Measurements from ENCODE around the gene SH3TC1.

SH3TC1 gene

DNA sequence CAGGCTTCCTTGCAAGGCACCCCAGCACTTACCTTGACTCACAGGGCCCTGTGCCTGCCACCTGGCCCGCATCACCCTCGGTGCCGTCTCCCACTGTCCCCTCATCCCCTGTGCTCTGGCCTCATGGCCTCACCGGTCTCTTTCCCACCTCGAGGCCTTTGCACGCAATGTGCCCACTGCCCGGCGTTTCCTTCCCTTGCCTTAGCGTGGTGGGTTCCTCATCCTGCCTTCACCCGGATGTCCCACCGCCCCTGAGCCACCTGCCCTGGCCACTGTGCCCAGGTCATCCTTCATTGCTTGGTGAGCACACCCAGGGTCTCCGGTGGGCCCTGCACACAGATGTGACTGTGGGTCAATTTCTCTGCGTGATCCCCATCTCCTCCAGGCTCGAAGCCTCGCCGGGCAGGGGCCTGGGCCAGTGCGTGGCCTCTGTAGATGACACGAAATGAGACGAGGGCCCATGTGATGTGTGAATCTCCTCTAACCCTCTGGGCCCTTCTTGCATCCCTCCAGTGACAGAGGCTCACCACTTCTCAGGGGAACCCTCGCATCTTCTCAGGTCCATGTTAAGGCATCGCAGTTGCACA is 75.1 kb downstream of the SH3TC1 start:
- H3K4me1 ChIP-seq (ENCODE audit: control insufficient read depth, insufficient read depth, low read length, poor library complexity, severe bottlenecking), result peaks cover 45% of the 10 kb centered on the region
- H3K4me3 ChIP-seq (ENCODE audit: extremely low read depth, insufficient read depth, low read length, poor library complexity, severe bottlenecking), result no peak overlapping the region
- no peaks in the 10 kb centered on the region for H3K9me3 ChIP-seq (ENCODE audit: control insufficient read depth, low read length)
- WGBS, 2 experiments (ENCODE audit: insufficient coverage in 2 of 2), result 95 to 96% methylated on average over 19 to 21 of the region's 21 CpGs
- peak overlapping the region; percentile 37 for H3K27ac ChIP-seq (ENCODE audit: low read depth, low read length, severe bottlenecking)
- H3K36me3 ChIP-seq (ENCODE audit: control insufficient read depth, insufficient read depth, low read length), result no peaks in the 10 kb centered on the region

GRCh38 chr4:8274765-8275547 is 75.9 kb downstream of the SH3TC1 start:
- 79 to 80% methylated on average over 17 to 18 of the region's 19 CpGs for WGBS, 2 experiments (ENCODE audit: insufficient coverage in 2 of 2)
- no peaks in the 10 kb centered on the region for H3K9me3 ChIP-seq (ENCODE audit: control insufficient read depth, low read length)
- H3K4me3 ChIP-seq (ENCODE audit: extremely low read depth, insufficient read depth, low read length, poor library complexity, severe bottlenecking), result no peak overlapping the region
- peaks cover 48% of the 10 kb centered on the region for H3K4me1 ChIP-seq (ENCODE audit: control insufficient read depth, insufficient read depth, low read length, poor library complexity, severe bottlenecking)
- no peaks in the 10 kb centered on the region for H3K36me3 ChIP-seq (ENCODE audit: control insufficient read depth, insufficient read depth, low read length)
- peak overlapping the region; percentile 37 for H3K27ac ChIP-seq (ENCODE audit: low read depth, low read length, severe bottlenecking)

GRCh38 chr4:8275548-8275910 is 76.4 kb downstream of the SH3TC1 start:
- no peak overlapping the region for H3K4me3 ChIP-seq (ENCODE audit: extremely low read depth, insufficient read depth, low read length, poor library complexity, severe bottlenecking)
- no peak overlapping the region for H3K27ac ChIP-seq (ENCODE audit: low read depth, low read length, severe bottlenecking)
- H3K9me3 ChIP-seq (ENCODE audit: control insufficient read depth, low read length), result no peaks in the 10 kb centered on the region
- 89 to 90% methylated on average over 3 of the region's 4 CpGs for WGBS, 2 experiments (ENCODE audit: insufficient coverage in 2 of 2)
- no peaks in the 10 kb centered on the region for H3K36me3 ChIP-seq (ENCODE audit: control insufficient read depth, insufficient read depth, low read length)
- peaks cover 48% of the 10 kb centered on the region for H3K4me1 ChIP-seq (ENCODE audit: control insufficient read depth, insufficient read depth, low read length, poor library complexity, severe bottlenecking)

GRCh38 chr4:8276358-8277240 is 77.5 kb downstream of the SH3TC1 start:
- Histone ChIP-seq H3K27ac (ENCODE audit: low read depth, low read length, severe bottlenecking) (no peak overlapping the region), H3K4me1 (ENCODE audit: control insufficient read depth, insufficient read depth, low read length, poor library complexity, severe bottlenecking) (peaks cover 48% of the 10 kb centered on the region), H3K9me3 (ENCODE audit: control insufficient read depth, low read length) (no peaks in the 10 kb centered on the region), H3K36me3 (ENCODE audit: control insufficient read depth, insufficient read depth, low read length) (no peaks in the 10 kb centered on the region), H3K4me3 (ENCODE audit: extremely low read depth, insufficient read depth, low read length, poor library complexity, severe bottlenecking) (no peak overlapping the region)
- 77 to 80% methylated on average over 22 to 23 of the region's 24 CpGs for WGBS, 2 experiments (ENCODE audit: insufficient coverage in 2 of 2)

GRCh38 chr4:8277356-8278008 is 78.4 kb downstream of the SH3TC1 start:
- Histone ChIP-seq H3K4me1 (ENCODE audit: control insufficient read depth, insufficient read depth, low read length, poor library complexity, severe bottlenecking) (peaks cover 45% of the 10 kb centered on the region), H3K27ac (ENCODE audit: low read depth, low read length, severe bottlenecking) (no peak overlapping the region), H3K36me3 (ENCODE audit: control insufficient read depth, insufficient read depth, low read length) (no peaks in the 10 kb centered on the region), H3K9me3 (ENCODE audit: control insufficient read depth, low read length) (no peaks in the 10 kb centered on the region), H3K4me3 (ENCODE audit: extremely low read depth, insufficient read depth, low read length, poor library complexity, severe bottlenecking) (no peak overlapping the region)
- WGBS, 2 experiments (ENCODE audit: insufficient coverage in 2 of 2), result 89% methylated on average over 11 of the region's 11 CpGs

DNA sequence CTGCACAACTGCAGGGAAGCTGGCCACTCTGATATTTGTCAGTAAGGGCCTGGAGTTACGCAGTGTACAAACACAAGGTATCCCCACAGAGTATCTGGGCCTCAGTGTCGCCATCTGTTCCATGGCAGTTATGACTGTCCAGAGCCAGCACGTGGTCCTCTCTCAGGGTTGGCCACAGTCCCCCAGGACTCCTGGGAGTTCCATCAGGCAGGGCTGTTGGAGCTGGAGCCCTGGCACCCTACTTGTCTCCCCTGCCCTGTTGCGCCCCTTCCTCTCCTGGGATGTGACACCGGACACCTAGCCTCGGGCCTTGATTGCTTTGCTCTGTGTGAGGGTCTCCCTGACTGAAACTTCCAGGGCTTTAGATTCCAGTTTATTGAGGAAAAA is 78.9 kb downstream of the SH3TC1 start:
- 87 to 95% methylated on average over 5 of the region's 6 CpGs for WGBS, 2 experiments (ENCODE audit: insufficient coverage in 2 of 2)
- Histone ChIP-seq H3K4me1 (ENCODE audit: control insufficient read depth, insufficient read depth, low read length, poor library complexity, severe bottlenecking) (peaks cover 41% of the 10 kb centered on the region), H3K36me3 (ENCODE audit: control insufficient read depth, insufficient read depth, low read length) (no peaks in the 10 kb centered on the region), H3K4me3 (ENCODE audit: extremely low read depth, insufficient read depth, low read length, poor library complexity, severe bottlenecking) (no peak overlapping the region), H3K27ac (ENCODE audit: low read depth, low read length, severe bottlenecking) (peak overlapping the region; percentile 45), H3K9me3 (ENCODE audit: control insufficient read depth, low read length) (no peaks in the 10 kb centered on the region)

GRCh38 chr4:8278421-8279287 is 79.6 kb downstream of the SH3TC1 start:
- H3K4me3 ChIP-seq (ENCODE audit: extremely low read depth, insufficient read depth, low read length, poor library complexity, severe bottlenecking), result no peak overlapping the region
- no peaks in the 10 kb centered on the region for H3K36me3 ChIP-seq (ENCODE audit: control insufficient read depth, insufficient read depth, low read length)
- H3K9me3 ChIP-seq (ENCODE audit: control insufficient read depth, low read length), result no peaks in the 10 kb centered on the region
- peaks cover 36% of the 10 kb centered on the region for H3K4me1 ChIP-seq (ENCODE audit: control insufficient read depth, insufficient read depth, low read length, poor library complexity, severe bottlenecking)
- WGBS, 2 experiments (ENCODE audit: insufficient coverage in 2 of 2), result 86 to 95% methylated on average over 4 to 5 of the region's 17 CpGs
- peak overlapping the region; percentile 45 for H3K27ac ChIP-seq (ENCODE audit: low read depth, low read length, severe bottlenecking)

DNA sequence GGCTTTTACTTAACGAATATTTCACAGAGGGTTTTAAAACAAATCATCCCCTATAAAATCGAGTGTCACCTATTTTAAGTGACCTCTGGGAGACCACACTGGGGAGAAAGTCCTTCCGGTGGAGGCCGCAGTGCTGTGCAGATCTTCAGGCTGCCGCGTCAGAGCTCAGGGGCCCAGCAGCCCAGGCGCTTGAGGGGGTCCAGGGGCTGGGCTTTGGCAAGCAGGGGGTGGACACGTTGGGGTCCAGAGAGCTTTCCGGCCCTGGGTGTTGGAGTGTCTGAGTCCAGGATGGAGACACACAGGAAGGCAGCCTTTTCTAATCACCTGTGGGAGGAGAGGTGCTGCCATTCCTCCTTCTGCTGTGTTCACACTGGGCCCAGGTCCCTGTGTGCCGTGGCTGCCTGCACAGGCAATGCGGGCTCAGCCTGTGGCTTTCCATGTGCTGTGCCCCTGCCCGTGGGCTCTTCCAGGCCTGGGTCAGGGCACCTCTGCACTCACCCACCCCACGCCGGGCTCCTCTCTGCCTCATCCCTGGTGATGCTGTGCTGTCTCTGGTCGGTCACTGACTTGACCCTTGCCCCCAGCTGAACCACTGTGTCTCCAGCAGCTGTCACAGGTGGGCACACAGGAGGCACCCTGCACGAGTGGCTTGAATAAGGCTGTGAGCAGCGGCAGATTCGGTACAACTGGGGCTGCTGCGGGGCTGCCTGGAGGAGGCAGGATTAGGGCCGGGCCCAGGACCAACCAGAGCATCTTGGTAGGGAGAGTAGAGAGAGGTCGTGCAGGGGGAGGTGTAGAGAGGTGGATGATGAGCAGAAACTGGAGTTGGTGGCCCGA is 80.4 kb downstream of the SH3TC1 start:
- Histone ChIP-seq H3K36me3 (ENCODE audit: control insufficient read depth, insufficient read depth, low read length) (no peaks in the 10 kb centered on the region), H3K9me3 (ENCODE audit: control insufficient read depth, low read length) (no peaks in the 10 kb centered on the region), H3K4me1 (ENCODE audit: control insufficient read depth, insufficient read depth, low read length, poor library complexity, severe bottlenecking) (peaks cover 36% of the 10 kb centered on the region), H3K27ac (ENCODE audit: low read depth, low read length, severe bottlenecking) (no peak overlapping the region), H3K4me3 (ENCODE audit: extremely low read depth, insufficient read depth, low read length, poor library complexity, severe bottlenecking) (no peak overlapping the region)
- WGBS, 2 experiments (ENCODE audit: insufficient coverage in 2 of 2), result 91 to 93% methylated on average over 14 to 22 of the region's 22 CpGs

- Histone ChIP-seq H3K36me3 (ENCODE audit: control insufficient read depth, insufficient read depth, low read length) (no peaks in the 10 kb centered on the region), H3K4me1 (ENCODE audit: control insufficient read depth, insufficient read depth, low read length, poor library complexity, severe bottlenecking) (peaks cover 32% of the 10 kb centered on the region), H3K4me3 (ENCODE audit: extremely low read depth, insufficient read depth, low read length, poor library complexity, severe bottlenecking) (no peak overlapping the region), H3K27ac (ENCODE audit: low read depth, low read length, severe bottlenecking) (no peak overlapping the region), H3K9me3 (ENCODE audit: control insufficient read depth, low read length) (no peaks in the 10 kb centered on the region)
- WGBS, 2 experiments (ENCODE audit: insufficient coverage in 2 of 2), result 86 to 88% methylated on average over 25 of the region's 25 CpGs
Measured at GRCh38 chr4:8280158-8280875, 81.2 kb downstream of the SH3TC1 start.

Measured in mesodermal cell (in vitro differentiated cells).